22Rv1 (cell line): Measurements from ENCODE around the gene TRAF3.

ENCODE experiments used
- CTCF ChIP-seq: fragments of 450-650 bp; IDR thresholded peaks from 2 replicates; pipeline ENCODE4 v1.5.1; 2017; ENCODE audit warnings: mild to moderate bottlenecking
- ZFX ChIP-seq: fragments of 450-650 bp; IDR thresholded peaks from 2 replicates; pipeline ENCODE4 v1.6.1; 2017; ENCODE audit warnings: antibody characterized with exemption, borderline replicate concordance

GRCh38 chr14:102776761-102777710 lies at the start of gene TRAF3:
- TF ChIP-seq CTCF (no peak), ZFX (no peak)
